HEK293 (cell line): ENCODE measurements around the gene FBXL7.

ENCODE experiments used
- CTCF ChIA-PET: fragments of 350-600 bp; formaldehyde crosslinking; extraction: SDS; loops from one replicate; lab custom pipeline; 2021; ENCODE audit warnings: antibody characterized with exemption; lab: Yijun Ruan, JAX
- POLR2A ChIA-PET: fragments of 300-600 bp; formaldehyde crosslinking; extraction: SDS; loops from one replicate; lab custom pipeline; 2020; ENCODE audit warnings: antibody characterized with exemption, inconsistent platforms; lab: Yijun Ruan, JAX
- H3K27ac ChIP-seq: fragments of 200-500 bp; sonication (Bioruptor generic); 2 replicates; pipeline ENCODE4 v1.5.1; 2014; ENCODE audit warnings: low read depth, low read length, control low read depth, inconsistent platforms; ENCODE audit errors: extremely low read depth
- H3K36me3 ChIP-seq, 2 experiments: fragments of 200-500 bp in 1 of 2; sonication (Bioruptor generic) in 1 of 2; 1 replicate in 1 of 2; 2 replicates in 1 of 2; pipeline ENCODE4 v1.5.1; 2014 to 2017; ENCODE audit warnings: inconsistent platforms in 2 of 2, low read length in 2 of 2; ENCODE audit not compliant: control insufficient read depth in 2 of 2, insufficient read depth in 1 of 2
- H3K4me1 ChIP-seq: fragments of 200-500 bp; sonication (Bioruptor generic); 2 replicates; pipeline ENCODE4 v1.5.1; 2014; ENCODE audit warnings: mild to moderate bottlenecking, low read length, inconsistent platforms; ENCODE audit not compliant: control insufficient read depth, insufficient read depth
- H3K4me3 ChIP-seq: 2 replicates; pipeline ENCODE4 v1.5.1; 2011; ENCODE audit warnings: low read depth, mild to moderate bottlenecking, control low read depth, low read length, moderate library complexity
- H3K9me3 ChIP-seq: fragments of 200-500 bp; sonication (Bioruptor generic); 2 replicates; pipeline ENCODE4 v1.5.1; 2014; ENCODE audit warnings: low read depth, low read length, inconsistent platforms; ENCODE audit not compliant: control insufficient read depth, insufficient read depth
- BCL6B ChIP-seq: fragments of 450-650 bp; formaldehyde crosslinking; IDR thresholded peaks from 2 replicates; pipeline ENCODE4 v1.5.1; 2017; ENCODE audit warnings: missing biosample characterization, missing genetic modification characterization
- MZF1 ChIP-seq: fragments of 450-650 bp; formaldehyde crosslinking; IDR thresholded peaks from 2 replicates; pipeline ENCODE4 v1.5.1; 2017; ENCODE audit warnings: missing biosample characterization, missing genetic modification characterization, borderline replicate concordance
- RBAK ChIP-seq: fragments of 450-650 bp; formaldehyde crosslinking; IDR thresholded peaks from 2 replicates; pipeline ENCODE4 v1.5.1; 2016; ENCODE audit warnings: missing biosample characterization, missing genetic modification characterization
- WT1 ChIP-seq: fragments of 450-650 bp; formaldehyde crosslinking; IDR thresholded peaks from 2 replicates; pipeline ENCODE4 v1.5.1; 2016; ENCODE audit warnings: missing biosample characterization, missing genetic modification characterization
- ZNF112 ChIP-seq: fragments of 450-650 bp; formaldehyde crosslinking; IDR thresholded peaks from 2 replicates; pipeline ENCODE4 v1.5.0; 2017; ENCODE audit warnings: missing biosample characterization, missing genetic modification characterization
- ZNF132 ChIP-seq: fragments of 450-650 bp; formaldehyde crosslinking; IDR thresholded peaks from 2 replicates; pipeline ENCODE4 v1.5.1; 2017; ENCODE audit warnings: missing biosample characterization, missing genetic modification characterization, borderline replicate concordance
- ZNF133 ChIP-seq: fragments of 450-650 bp; formaldehyde crosslinking; IDR thresholded peaks from 2 replicates; pipeline ENCODE4 v1.5.1; 2016; ENCODE audit warnings: missing biosample characterization, missing genetic modification characterization
- ZNF146 ChIP-seq: fragments of 450-650 bp; formaldehyde crosslinking; IDR thresholded peaks from 2 replicates; pipeline ENCODE4 v1.5.1; 2016; ENCODE audit warnings: missing biosample characterization, missing genetic modification characterization
- ZNF174 ChIP-seq: fragments of 450-650 bp; formaldehyde crosslinking; IDR thresholded peaks from 2 replicates; pipeline ENCODE4 v1.5.0; 2017; ENCODE audit warnings: missing biosample characterization, mild to moderate bottlenecking, missing genetic modification characterization
- ZNF2 ChIP-seq: fragments of 450-650 bp; formaldehyde crosslinking; IDR thresholded peaks from 2 replicates; pipeline ENCODE4 v1.5.1; 2016; ENCODE audit warnings: missing biosample characterization, missing genetic modification characterization
- ZNF239 ChIP-seq: fragments of 450-650 bp; formaldehyde crosslinking; IDR thresholded peaks from 2 replicates; pipeline ENCODE4 v1.5.1; 2016; ENCODE audit warnings: missing biosample characterization, missing genetic modification characterization
- ZNF266 ChIP-seq: fragments of 450-650 bp; formaldehyde crosslinking; IDR thresholded peaks from 2 replicates; pipeline ENCODE4 v1.5.1; 2016; ENCODE audit warnings: missing biosample characterization, missing genetic modification characterization, low read depth
- ZNF366 ChIP-seq: fragments of 450-650 bp; formaldehyde crosslinking; conservative IDR thresholded peaks from 2 replicates; pipeline ENCODE4 v1.5.1; 2016; ENCODE audit warnings: missing biosample characterization, missing genetic modification characterization
- ZNF501 ChIP-seq: fragments of 450-650 bp; formaldehyde crosslinking; IDR thresholded peaks from 2 replicates; pipeline ENCODE4 v1.5.1; 2016; ENCODE audit warnings: missing biosample characterization, missing genetic modification characterization
- ZNF548 ChIP-seq: fragments of 450-650 bp; formaldehyde crosslinking; IDR thresholded peaks from 2 replicates; pipeline ENCODE4 v1.5.1; 2016; ENCODE audit warnings: missing biosample characterization, missing genetic modification characterization
- ZNF561 ChIP-seq: fragments of 450-650 bp; IDR thresholded peaks from 2 replicates; pipeline ENCODE4 v1.5.1; 2018; ENCODE audit warnings: missing biosample characterization, missing genetic modification characterization, borderline replicate concordance
- ZNF677 ChIP-seq: fragments of 450-650 bp; IDR thresholded peaks from 2 replicates; pipeline ENCODE4 v1.5.0; 2018; ENCODE audit warnings: missing biosample characterization, mild to moderate bottlenecking, missing genetic modification characterization, moderate library complexity
- ZNF76 ChIP-seq: fragments of 450-650 bp; formaldehyde crosslinking; IDR thresholded peaks from 2 replicates; pipeline ENCODE4; 2016; ENCODE audit warnings: low read depth, missing biosample characterization, missing genetic modification characterization, borderline replicate concordance
- ZNF792 ChIP-seq: fragments of 450-650 bp; formaldehyde crosslinking; IDR thresholded peaks from 2 replicates; pipeline ENCODE4 v1.5.1; 2016; ENCODE audit warnings: missing biosample characterization, missing genetic modification characterization
- ZSCAN30 ChIP-seq: fragments of 450-650 bp; IDR thresholded peaks from 2 replicates; pipeline ENCODE4 v1.5.1; 2018; ENCODE audit warnings: missing biosample characterization, mild to moderate bottlenecking, missing genetic modification characterization, moderate library complexity
- ZXDB ChIP-seq: fragments of 450-650 bp; formaldehyde crosslinking; IDR thresholded peaks from 2 replicates; pipeline ENCODE4 v1.5.1; 2016; ENCODE audit warnings: missing biosample characterization, missing genetic modification characterization
- TF ChIP-seq, protein P1 (sequence below): fragments of 450-650 bp; formaldehyde crosslinking; IDR thresholded peaks from 2 replicates; pipeline ENCODE4 v1.5.1; 2016; ENCODE audit warnings: missing biosample characterization, missing genetic modification characterization
- TF ChIP-seq, protein P2 (sequence below): fragments of 450-650 bp; formaldehyde crosslinking; IDR thresholded peaks from 2 replicates; pipeline ENCODE4 v1.5.1; 2016; ENCODE audit warnings: missing biosample characterization, missing genetic modification characterization
- TF ChIP-seq, protein P3 (sequence below): sonication (generic); formaldehyde crosslinking; IDR thresholded peaks from 2 replicates; pipeline ENCODE4 v1.8.1; 2022; ENCODE audit warnings: mild to moderate bottlenecking, moderate library complexity, missing genetic modification reagents
- TF ChIP-seq, protein P4 (sequence below): fragments of 450-650 bp; IDR thresholded peaks from 2 replicates; pipeline ENCODE4 v1.5.1; 2018; ENCODE audit warnings: missing biosample characterization, mild to moderate bottlenecking, missing genetic modification characterization

FBXL7 gene

DNA sequence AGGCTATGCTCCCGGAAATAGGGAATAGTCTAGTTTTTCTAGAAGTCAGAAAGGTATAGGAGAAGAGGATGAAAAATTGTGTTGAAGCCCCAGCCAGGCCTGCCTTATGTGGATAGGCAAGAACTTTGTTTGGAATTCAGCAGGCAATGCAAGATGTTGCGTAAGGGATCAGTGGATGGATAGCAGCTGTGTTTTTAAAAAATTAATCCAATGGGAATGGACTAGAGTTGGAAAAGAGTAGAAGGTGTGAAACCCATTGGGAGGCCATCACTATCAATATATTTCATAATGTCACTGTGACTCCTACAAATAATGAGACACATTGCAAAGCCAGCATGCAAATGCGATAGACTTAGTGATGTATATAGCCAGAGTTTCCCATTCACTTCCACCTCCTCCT, 397.7 kb downstream of the FBXL7 start (continued):
- TF ChIP-seq ZNF266 (tag by site-specific recombination) (no peak), BCL6B (no peak), MZF1 (tag by site-specific recombination) (no peak), ZSCAN30 (tag by site-specific recombination) (no peak), RBAK (tag by site-specific recombination) (no peak)

GRCh38 chr5:15898641-15899040, 398.7 kb downstream of the FBXL7 start:
- H3K27ac ChIP-seq, result no peak overlapping the region
- no peaks in the 10 kb centered on the region for H3K4me1 ChIP-seq
- CTCF ChIA-PET, result no interaction called here
- no peak for TF ChIP-seq ZNF112
- no peak for TF ChIP-seq ZNF501
- no peak for TF ChIP-seq ZNF677 (tag by site-specific recombination)
- TF ChIP-seq ZNF2 (tag by site-specific recombination), result no peak
- TF ChIP-seq ZSCAN30 (tag by site-specific recombination), result no peak
- no peak for TF ChIP-seq ZNF76
- TF ChIP-seq, all 188 proteins: peak for 0
- no peaks in the 10 kb centered on the region for H3K9me3 ChIP-seq
- POLR2A ChIA-PET, result no interaction called here
- H3K4me3 ChIP-seq, result no peak overlapping the region
- H3K36me3 ChIP-seq, result no peaks in the 10 kb centered on the region

- no peak overlapping the region for H3K4me3 ChIP-seq
- H3K27ac ChIP-seq, result no peak overlapping the region
- no peaks in the 10 kb centered on the region for H3K9me3 ChIP-seq
- CTCF ChIA-PET, result interaction anchor here (0.8 kb wide), 1 partner anchor 101 kb away, joined by 3 read pairs; no protein-coding TSS in a partner anchor
- H3K4me1 ChIP-seq, result no peaks in the 10 kb centered on the region
- TF ChIP-seq ZNF548 (tag by site-specific recombination) (no peak), ZNF561 (no peak), ZNF239 (tag by site-specific recombination) (no peak), ZNF133 (tag by site-specific recombination) (no peak), ZXDB (tag by site-specific recombination) (no peak), ZNF174 (tag by site-specific recombination) (no peak), ZNF792 (tag by site-specific recombination) (no peak), WT1 (tag by site-specific recombination) (no peak), ZNF366 (tag by site-specific recombination) (no peak), ZNF146 (tag by site-specific recombination) (no peak), ZNF132 (tag by site-specific recombination) (no peak)
- TF ChIP-seq, protein P1, sequence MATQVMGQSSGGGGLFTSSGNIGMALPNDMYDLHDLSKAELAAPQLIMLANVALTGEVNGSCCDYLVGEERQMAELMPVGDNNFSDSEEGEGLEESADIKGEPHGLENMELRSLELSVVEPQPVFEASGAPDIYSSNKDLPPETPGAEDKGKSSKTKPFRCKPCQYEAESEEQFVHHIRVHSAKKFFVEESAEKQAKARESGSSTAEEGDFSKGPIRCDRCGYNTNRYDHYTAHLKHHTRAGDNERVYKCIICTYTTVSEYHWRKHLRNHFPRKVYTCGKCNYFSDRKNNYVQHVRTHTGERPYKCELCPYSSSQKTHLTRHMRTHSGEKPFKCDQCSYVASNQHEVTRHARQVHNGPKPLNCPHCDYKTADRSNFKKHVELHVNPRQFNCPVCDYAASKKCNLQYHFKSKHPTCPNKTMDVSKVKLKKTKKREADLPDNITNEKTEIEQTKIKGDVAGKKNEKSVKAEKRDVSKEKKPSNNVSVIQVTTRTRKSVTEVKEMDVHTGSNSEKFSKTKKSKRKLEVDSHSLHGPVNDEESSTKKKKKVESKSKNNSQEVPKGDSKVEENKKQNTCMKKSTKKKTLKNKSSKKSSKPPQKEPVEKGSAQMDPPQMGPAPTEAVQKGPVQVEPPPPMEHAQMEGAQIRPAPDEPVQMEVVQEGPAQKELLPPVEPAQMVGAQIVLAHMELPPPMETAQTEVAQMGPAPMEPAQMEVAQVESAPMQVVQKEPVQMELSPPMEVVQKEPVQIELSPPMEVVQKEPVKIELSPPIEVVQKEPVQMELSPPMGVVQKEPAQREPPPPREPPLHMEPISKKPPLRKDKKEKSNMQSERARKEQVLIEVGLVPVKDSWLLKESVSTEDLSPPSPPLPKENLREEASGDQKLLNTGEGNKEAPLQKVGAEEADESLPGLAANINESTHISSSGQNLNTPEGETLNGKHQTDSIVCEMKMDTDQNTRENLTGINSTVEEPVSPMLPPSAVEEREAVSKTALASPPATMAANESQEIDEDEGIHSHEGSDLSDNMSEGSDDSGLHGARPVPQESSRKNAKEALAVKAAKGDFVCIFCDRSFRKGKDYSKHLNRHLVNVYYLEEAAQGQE (tag by site-specific recombination), result no peak
- TF ChIP-seq, protein P2, sequence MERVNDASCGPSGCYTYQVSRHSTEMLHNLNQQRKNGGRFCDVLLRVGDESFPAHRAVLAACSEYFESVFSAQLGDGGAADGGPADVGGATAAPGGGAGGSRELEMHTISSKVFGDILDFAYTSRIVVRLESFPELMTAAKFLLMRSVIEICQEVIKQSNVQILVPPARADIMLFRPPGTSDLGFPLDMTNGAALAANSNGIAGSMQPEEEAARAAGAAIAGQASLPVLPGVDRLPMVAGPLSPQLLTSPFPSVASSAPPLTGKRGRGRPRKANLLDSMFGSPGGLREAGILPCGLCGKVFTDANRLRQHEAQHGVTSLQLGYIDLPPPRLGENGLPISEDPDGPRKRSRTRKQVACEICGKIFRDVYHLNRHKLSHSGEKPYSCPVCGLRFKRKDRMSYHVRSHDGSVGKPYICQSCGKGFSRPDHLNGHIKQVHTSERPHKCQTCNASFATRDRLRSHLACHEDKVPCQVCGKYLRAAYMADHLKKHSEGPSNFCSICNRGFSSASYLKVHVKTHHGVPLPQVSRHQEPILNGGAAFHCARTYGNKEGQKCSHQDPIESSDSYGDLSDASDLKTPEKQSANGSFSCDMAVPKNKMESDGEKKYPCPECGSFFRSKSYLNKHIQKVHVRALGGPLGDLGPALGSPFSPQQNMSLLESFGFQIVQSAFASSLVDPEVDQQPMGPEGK (tag by site-specific recombination), result no peak
- TF ChIP-seq, protein P3, sequence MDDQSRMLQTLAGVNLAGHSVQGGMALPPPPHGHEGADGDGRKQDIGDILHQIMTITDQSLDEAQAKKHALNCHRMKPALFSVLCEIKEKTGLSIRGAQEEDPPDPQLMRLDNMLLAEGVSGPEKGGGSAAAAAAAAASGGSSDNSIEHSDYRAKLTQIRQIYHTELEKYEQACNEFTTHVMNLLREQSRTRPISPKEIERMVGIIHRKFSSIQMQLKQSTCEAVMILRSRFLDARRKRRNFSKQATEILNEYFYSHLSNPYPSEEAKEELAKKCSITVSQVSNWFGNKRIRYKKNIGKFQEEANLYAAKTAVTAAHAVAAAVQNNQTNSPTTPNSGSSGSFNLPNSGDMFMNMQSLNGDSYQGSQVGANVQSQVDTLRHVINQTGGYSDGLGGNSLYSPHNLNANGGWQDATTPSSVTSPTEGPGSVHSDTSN, result no peak
- TF ChIP-seq, protein P4, sequence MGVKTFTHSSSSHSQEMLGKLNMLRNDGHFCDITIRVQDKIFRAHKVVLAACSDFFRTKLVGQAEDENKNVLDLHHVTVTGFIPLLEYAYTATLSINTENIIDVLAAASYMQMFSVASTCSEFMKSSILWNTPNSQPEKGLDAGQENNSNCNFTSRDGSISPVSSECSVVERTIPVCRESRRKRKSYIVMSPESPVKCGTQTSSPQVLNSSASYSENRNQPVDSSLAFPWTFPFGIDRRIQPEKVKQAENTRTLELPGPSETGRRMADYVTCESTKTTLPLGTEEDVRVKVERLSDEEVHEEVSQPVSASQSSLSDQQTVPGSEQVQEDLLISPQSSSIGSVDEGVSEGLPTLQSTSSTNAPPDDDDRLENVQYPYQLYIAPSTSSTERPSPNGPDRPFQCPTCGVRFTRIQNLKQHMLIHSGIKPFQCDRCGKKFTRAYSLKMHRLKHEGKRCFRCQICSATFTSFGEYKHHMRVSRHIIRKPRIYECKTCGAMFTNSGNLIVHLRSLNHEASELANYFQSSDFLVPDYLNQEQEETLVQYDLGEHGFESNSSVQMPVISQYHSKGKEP, result no peak
- TF ChIP-seq, all 188 proteins: peak for 0
- no peaks in the 10 kb centered on the region for H3K36me3 ChIP-seq
- POLR2A ChIA-PET, result no interaction called here
Observed at GRCh38 chr5:15899481-15899880, 399.5 kb downstream of the FBXL7 start.
